K562 (cell line): Measurements from ENCODE around the gene UBL7. TPM values are rescaled to one million over a fixed set of nuclear protein-coding genes. Genes with fewer than 3 reads are reported as not detected.

ENCODE experiments used
- BMI1 ChIP-seq: fragments of 150-350 bp; IDR thresholded peaks from 2 replicates; pipeline ENCODE4 v1.6.1; 2014; ENCODE audit warnings: low read length
- CEBPG ChIP-seq, 3 experiments: fragments of 200-800 bp in 1 of 3; sonication (Bioruptor generic) in 1 of 3; sonication (generic) in 1 of 3; formaldehyde crosslinking in 1 of 3; IDR thresholded peaks in 2 of 3; conservative IDR thresholded peaks in 1 of 3; 2 replicates each; pipeline versions ENCODE4 v1.6.1 to v1.8.0; 2016 to 2022; ENCODE audit warnings: missing compliant biosample characterization in 2 of 3, missing genetic modification characterization in 2 of 3, mild to moderate bottlenecking in 1 of 3, missing genetic modification reagents in 1 of 3
- HNRNPUL1 ChIP-seq: fragments of 200-400 bp; formaldehyde crosslinking; IDR thresholded peaks from 2 replicates; pipeline ENCODE4 v1.6.1; 2017; ENCODE audit warnings: low read length
- HOXB6 ChIP-seq: fragments of 250-450 bp; sonication (Bioruptor Pico); IDR thresholded peaks from 2 replicates; pipeline ENCODE4 v1.5.1; 2022; ENCODE audit warnings: mild to moderate bottlenecking, borderline replicate concordance
- ILF3 ChIP-seq: fragments of 450-650 bp; IDR thresholded peaks from 2 replicates; pipeline ENCODE4 v1.6.1; 2018; ENCODE audit warnings: antibody characterized with exemption, mild to moderate bottlenecking, moderate library complexity, borderline replicate concordance
- MGA ChIP-seq: fragments of 450-650 bp; IDR thresholded peaks from 2 replicates; pipeline ENCODE4 v1.6.1; 2016; ENCODE audit warnings: mild to moderate bottlenecking, moderate library complexity
- NONO ChIP-seq, 2 experiments: fragments of 200-400 bp in 1 of 2; fragments of 450-650 bp in 1 of 2; formaldehyde crosslinking in 1 of 2; IDR thresholded peaks; 2 replicates each; pipeline ENCODE4 v1.6.1; 2017; ENCODE audit warnings: low read depth in 2 of 2, mild to moderate bottlenecking in 2 of 2, moderate library complexity in 2 of 2, low read length in 1 of 2
- NR0B1 ChIP-seq: fragments of 450-650 bp; IDR thresholded peaks from one replicate; pipeline ENCODE4 v1.6.1; 2018; ENCODE audit warnings: mild to moderate bottlenecking, moderate library complexity; ENCODE audit not compliant: partially characterized antibody
- PRPF4 ChIP-seq: fragments of 200-400 bp; formaldehyde crosslinking; IDR thresholded peaks from one replicate; pipeline ENCODE4 v1.6.1; 2017; ENCODE audit warnings: low read length, low read depth, mild to moderate bottlenecking; ENCODE audit not compliant: insufficient read depth, poor library complexity, severe bottlenecking
- polyA plus RNA-seq, 8 experiments: library from polyadenylated mRNA; depleted of rRNA in 4 of 8; stranded (reverse) in 5 of 8; unstranded in 3 of 8; fragments of >200 nt; fragmentation: Nextera tagmentation in 2 of 8; fragmentation: Illumina TruSeq in 1 of 8; extraction: Ambion mirVana in 2 of 8; extraction: Trizol in 1 of 8; gene quantifications; 2 replicates each; pipeline versions ENCODE4 v1.2.1 to v1.2.3, GENCODE V29; 2011 to 2014; ENCODE audit warnings: inconsistent platforms in 1 of 8, missing spikeins in 1 of 8
- total RNA-seq, 7 experiments: library from RNA; depleted of rRNA in 6 of 7; stranded (reverse); fragments of >200 nt in 6 of 7; fragmentation: Illumina TruSeq in 2 of 7; extraction: Trizol in 2 of 7; gene quantifications; 2 replicates each; pipeline versions ENCODE4 v1.2.1 to v1.2.3, GENCODE V29; 2011 to 2021; ENCODE audit warnings: low replicate concordance in 1 of 7

The UBL7 gene
- total and polyA plus RNA-seq, 9 of the 15 experiments (the other 6 are each of a cell fraction or from before 2014, with no cell fraction given), result 19.2 to 63.4 (median 44.9) TPM

GRCh38 chr15:74434263-74435136 is 26.5 kb downstream of the UBL7 start (continued):
- TF ChIP-seq MGA, result no peak
- TF ChIP-seq NR0B1, result no peak
- no peak for TF ChIP-seq CEBPG (CRISPR knock-in tag; IDR thresholded peaks at IDR 0.05)
- no peak for TF ChIP-seq CEBPG (tag; conservative IDR thresholded peaks at IDR 0.05 in 1 of 2, IDR thresholded peaks at IDR 0.05 in 1 of 2)
- no peak for TF ChIP-seq HOXB6
- TF ChIP-seq ILF3, result no peak
- TF ChIP-seq HNRNPUL1, result no peak
- no peak for TF ChIP-seq PRPF4
- no peak for TF ChIP-seq BMI1
- no peak for TF ChIP-seq NONO (IDR thresholded peaks at IDR 0.05; ENCODE audit: low read depth in 2 of 2, low read length in 1 of 2)
